HEK293 (cell line): Measurements from ENCODE around the gene TRAPPC10.
"Not testable (repeated sequence)": the region's sequence is repeated elsewhere in the genome, so short reads cannot be mapped to it uniquely, and the experiment has no call there.

Experiments
- REST ChIP-seq: fragments of 450-650 bp; formaldehyde crosslinking; IDR thresholded peaks from 2 replicates; pipeline ENCODE4 v1.5.1; 2016; ENCODE audit warnings: missing biosample characterization, missing genetic modification characterization
- ZEB2 ChIP-seq: fragments of 450-650 bp; formaldehyde crosslinking; IDR thresholded peaks from 2 replicates; pipeline ENCODE4 v1.5.1; 2016; ENCODE audit warnings: missing biosample characterization, missing genetic modification characterization
- ZFHX2 ChIP-seq: fragments of 450-650 bp; formaldehyde crosslinking; conservative IDR thresholded peaks from 2 replicates; pipeline ENCODE4 v1.5.1; 2016; ENCODE audit warnings: missing biosample characterization, missing genetic modification characterization
- ZNF211 ChIP-seq: fragments of 450-650 bp; formaldehyde crosslinking; IDR thresholded peaks from 2 replicates; pipeline ENCODE4 v1.5.1; 2016; ENCODE audit warnings: low read depth, missing biosample characterization, missing genetic modification characterization
- ZNF324 ChIP-seq: fragments of 450-650 bp; formaldehyde crosslinking; IDR thresholded peaks from 2 replicates; pipeline ENCODE4 v1.5.1; 2016; ENCODE audit warnings: missing biosample characterization, missing genetic modification characterization
- ZNF664 ChIP-seq: fragments of 450-650 bp; formaldehyde crosslinking; IDR thresholded peaks from 2 replicates; pipeline ENCODE4 v1.5.1; 2016; ENCODE audit warnings: missing biosample characterization, missing genetic modification characterization
- ZNF692 ChIP-seq: fragments of 450-650 bp; formaldehyde crosslinking; IDR thresholded peaks from 2 replicates; pipeline ENCODE4 v1.5.1; 2016; ENCODE audit warnings: missing biosample characterization, missing genetic modification characterization
- TF ChIP-seq, protein P1 (sequence below): fragments of 450-650 bp; formaldehyde crosslinking; IDR thresholded peaks from 2 replicates; pipeline ENCODE4 v1.5.1; 2017; ENCODE audit warnings: missing biosample characterization, mild to moderate bottlenecking, missing genetic modification characterization, moderate library complexity
- TF ChIP-seq, protein P2 (sequence below): fragments of 450-650 bp; formaldehyde crosslinking; IDR thresholded peaks from 2 replicates; pipeline ENCODE4 v1.5.1; 2017; ENCODE audit warnings: missing biosample characterization, missing genetic modification characterization
- TF ChIP-seq, protein P3 (sequence below): fragments of 450-650 bp; formaldehyde crosslinking; IDR thresholded peaks from 2 replicates; pipeline ENCODE4 v1.5.1; 2016; ENCODE audit warnings: missing biosample characterization, missing genetic modification characterization

DNA sequence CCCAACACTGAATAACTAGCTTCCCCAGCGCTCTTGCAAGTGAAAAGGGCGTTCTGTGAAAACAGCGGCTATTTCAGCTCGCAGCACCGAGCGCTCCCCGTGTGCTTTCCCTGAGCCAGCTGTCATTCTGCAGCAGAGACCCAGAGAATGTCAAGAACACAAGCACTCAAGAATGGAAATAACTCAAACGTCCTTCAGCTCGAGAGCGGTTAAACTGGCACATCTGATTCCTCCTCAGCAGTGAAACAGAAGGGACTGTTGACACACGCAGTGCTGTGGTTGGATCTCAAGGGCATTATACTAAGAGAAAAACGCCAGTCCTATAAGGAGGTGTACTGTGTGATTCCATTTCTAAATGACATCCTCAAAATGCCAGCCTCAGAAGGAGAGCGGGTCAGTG, 86.9 kb downstream of the TRAPPC10 start:
- not testable (repeated sequence) for TF ChIP-seq ZNF324; ZEB2 (tag by site-specific recombination); ZNF664 (tag by site-specific recombination); REST (tag by site-specific recombination); ZFHX2 (tag by site-specific recombination); ZNF692 (tag by site-specific recombination); ZNF211 (tag by site-specific recombination)
- TF ChIP-seq, protein P1, sequence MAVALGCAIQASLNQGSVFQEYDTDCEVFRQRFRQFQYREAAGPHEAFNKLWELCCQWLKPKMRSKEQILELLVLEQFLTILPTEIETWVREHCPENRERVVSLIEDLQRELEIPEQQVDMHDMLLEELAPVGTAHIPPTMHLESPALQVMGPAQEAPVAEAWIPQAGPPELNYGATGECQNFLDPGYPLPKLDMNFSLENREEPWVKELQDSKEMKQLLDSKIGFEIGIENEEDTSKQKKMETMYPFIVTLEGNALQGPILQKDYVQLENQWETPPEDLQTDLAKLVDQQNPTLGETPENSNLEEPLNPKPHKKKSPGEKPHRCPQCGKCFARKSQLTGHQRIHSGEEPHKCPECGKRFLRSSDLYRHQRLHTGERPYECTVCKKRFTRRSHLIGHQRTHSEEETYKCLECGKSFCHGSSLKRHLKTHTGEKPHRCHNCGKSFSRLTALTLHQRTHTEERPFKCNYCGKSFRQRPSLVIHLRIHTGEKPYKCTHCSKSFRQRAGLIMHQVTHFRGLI, result not testable (repeated sequence)
- TF ChIP-seq, protein P2, sequence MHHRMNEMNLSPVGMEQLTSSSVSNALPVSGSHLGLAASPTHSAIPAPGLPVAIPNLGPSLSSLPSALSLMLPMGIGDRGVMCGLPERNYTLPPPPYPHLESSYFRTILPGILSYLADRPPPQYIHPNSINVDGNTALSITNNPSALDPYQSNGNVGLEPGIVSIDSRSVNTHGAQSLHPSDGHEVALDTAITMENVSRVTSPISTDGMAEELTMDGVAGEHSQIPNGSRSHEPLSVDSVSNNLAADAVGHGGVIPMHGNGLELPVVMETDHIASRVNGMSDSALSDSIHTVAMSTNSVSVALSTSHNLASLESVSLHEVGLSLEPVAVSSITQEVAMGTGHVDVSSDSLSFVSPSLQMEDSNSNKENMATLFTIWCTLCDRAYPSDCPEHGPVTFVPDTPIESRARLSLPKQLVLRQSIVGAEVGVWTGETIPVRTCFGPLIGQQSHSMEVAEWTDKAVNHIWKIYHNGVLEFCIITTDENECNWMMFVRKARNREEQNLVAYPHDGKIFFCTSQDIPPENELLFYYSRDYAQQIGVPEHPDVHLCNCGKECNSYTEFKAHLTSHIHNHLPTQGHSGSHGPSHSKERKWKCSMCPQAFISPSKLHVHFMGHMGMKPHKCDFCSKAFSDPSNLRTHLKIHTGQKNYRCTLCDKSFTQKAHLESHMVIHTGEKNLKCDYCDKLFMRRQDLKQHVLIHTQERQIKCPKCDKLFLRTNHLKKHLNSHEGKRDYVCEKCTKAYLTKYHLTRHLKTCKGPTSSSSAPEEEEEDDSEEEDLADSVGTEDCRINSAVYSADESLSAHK (tag by site-specific recombination), result not testable (repeated sequence)
- TF ChIP-seq, protein P3, sequence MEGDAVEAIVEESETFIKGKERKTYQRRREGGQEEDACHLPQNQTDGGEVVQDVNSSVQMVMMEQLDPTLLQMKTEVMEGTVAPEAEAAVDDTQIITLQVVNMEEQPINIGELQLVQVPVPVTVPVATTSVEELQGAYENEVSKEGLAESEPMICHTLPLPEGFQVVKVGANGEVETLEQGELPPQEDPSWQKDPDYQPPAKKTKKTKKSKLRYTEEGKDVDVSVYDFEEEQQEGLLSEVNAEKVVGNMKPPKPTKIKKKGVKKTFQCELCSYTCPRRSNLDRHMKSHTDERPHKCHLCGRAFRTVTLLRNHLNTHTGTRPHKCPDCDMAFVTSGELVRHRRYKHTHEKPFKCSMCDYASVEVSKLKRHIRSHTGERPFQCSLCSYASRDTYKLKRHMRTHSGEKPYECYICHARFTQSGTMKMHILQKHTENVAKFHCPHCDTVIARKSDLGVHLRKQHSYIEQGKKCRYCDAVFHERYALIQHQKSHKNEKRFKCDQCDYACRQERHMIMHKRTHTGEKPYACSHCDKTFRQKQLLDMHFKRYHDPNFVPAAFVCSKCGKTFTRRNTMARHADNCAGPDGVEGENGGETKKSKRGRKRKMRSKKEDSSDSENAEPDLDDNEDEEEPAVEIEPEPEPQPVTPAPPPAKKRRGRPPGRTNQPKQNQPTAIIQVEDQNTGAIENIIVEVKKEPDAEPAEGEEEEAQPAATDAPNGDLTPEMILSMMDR (tag by site-specific recombination), result not testable (repeated sequence)
